Measurements from ENCODE around the gene EMCN. TPM values are rescaled to one million over a fixed set of nuclear protein-coding genes. Genes with fewer than 3 reads are reported as not detected.

Gene EMCN
- total RNA-seq, 2 donors from 2014 or later: 3.4 to 6.6 TPM

DNA sequence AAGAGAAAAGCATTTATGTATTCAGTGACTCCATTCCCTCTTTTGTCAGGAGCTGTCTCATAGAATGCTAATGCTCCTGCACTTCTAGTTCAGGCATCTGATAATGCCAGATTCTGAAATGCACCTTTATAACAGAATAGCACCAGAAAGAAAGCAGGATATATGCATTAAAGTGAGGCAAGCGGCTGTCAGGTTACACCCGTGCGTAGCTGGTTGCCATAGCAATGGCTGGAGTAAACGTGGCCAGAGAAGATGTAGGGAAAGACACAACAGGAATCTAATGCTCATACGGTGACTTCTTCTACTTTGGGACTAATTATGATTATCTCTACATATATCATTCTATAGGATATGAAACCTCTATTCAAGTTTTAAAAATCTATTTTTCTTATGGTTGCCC is 5.9 kb downstream of the EMCN start:
- H3K27me3 ChIP-seq: no peaks in the 10 kb centered on the region
- 65 to 73% methylated on average over 5 of the region's 5 CpGs for WGBS, 2 donors
- ATAC-seq: no peak
- H3K4me1 ChIP-seq: no peaks in the 10 kb centered on the region
- no peak for DNase-seq
- H3K9me3 ChIP-seq: no peaks in the 10 kb centered on the region
- intact Hi-C loops (cut with DNase I): no loop called here
- TF ChIP-seq, protein P1, sequence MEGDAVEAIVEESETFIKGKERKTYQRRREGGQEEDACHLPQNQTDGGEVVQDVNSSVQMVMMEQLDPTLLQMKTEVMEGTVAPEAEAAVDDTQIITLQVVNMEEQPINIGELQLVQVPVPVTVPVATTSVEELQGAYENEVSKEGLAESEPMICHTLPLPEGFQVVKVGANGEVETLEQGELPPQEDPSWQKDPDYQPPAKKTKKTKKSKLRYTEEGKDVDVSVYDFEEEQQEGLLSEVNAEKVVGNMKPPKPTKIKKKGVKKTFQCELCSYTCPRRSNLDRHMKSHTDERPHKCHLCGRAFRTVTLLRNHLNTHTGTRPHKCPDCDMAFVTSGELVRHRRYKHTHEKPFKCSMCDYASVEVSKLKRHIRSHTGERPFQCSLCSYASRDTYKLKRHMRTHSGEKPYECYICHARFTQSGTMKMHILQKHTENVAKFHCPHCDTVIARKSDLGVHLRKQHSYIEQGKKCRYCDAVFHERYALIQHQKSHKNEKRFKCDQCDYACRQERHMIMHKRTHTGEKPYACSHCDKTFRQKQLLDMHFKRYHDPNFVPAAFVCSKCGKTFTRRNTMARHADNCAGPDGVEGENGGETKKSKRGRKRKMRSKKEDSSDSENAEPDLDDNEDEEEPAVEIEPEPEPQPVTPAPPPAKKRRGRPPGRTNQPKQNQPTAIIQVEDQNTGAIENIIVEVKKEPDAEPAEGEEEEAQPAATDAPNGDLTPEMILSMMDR (IDR thresholded peaks at IDR 0.05): no peak
- no peak for TF ChIP-seq POLR2A (IDR thresholded peaks at IDR 0.05)
- no peak overlapping the region for H3K27ac ChIP-seq
- no peaks in the 10 kb centered on the region for H3K36me3 ChIP-seq (replicated peaks in 1 of 2; ENCODE audit: insufficient read depth in 1 of 2, low read depth in 2 of 2)
- no peak overlapping the region for H3K4me3 ChIP-seq

DNA sequence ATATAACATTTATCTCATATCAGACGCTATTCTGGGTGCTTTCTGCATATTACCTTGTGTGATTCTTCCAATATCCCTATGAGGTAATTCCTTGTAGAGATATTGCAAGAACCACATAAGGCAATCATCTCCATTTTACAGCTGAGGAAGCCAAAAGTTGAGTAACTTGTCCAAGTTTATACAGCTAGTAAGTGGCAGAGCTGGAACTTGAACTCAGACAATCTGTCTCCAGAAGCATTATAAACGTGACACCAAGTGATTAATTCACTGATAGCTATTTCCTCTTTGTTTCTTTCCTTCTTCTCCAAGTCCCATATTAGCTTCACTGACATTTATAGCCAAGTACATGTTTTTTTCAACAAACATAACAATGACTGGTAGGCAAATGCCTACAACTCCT is 7.3 kb downstream of the EMCN start:
- ATAC-seq (no peak), DNase-seq (no peak)
- Histone ChIP-seq H3K9me3 (no peaks in the 10 kb centered on the region), H3K27me3 (no peaks in the 10 kb centered on the region), H3K36me3 (replicated peaks in 1 of 2; ENCODE audit: insufficient read depth in 1 of 2, low read depth in 2 of 2) (no peaks in the 10 kb centered on the region), H3K4me3 (no peak overlapping the region), H3K4me1 (no peaks in the 10 kb centered on the region), H3K27ac (no peak overlapping the region)
- intact Hi-C loops (cut with DNase I): no loop called here
- TF ChIP-seq, protein P1 (IDR thresholded peaks at IDR 0.05): no peak
- 46 to 49% methylated on average over 2 of the region's 2 CpGs for WGBS, 2 donors

DNA sequence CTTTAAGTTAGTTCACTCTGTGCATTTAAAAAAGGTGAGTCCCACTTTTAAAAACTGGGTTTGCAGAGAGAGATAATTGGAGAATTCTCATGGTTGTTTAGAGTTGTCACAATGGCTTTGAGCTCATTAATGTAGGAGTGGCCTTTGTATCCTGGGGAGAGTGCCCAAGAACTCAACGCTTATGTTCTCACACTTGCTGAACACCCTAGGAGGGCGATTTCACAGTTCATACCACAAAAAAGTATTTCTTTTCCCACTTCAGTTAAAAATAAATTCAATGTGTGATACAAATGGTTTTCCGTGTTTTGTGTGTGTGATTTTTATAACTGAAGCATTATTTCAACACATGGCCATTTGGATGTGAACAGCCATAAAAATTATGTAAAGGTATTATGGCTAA is 8.4 kb downstream of the EMCN start:
- no peak for DNase-seq
- 83 to 90% methylated on average over 3 of the region's 3 CpGs for WGBS, 2 donors
- no peaks in the 10 kb centered on the region for H3K27me3 ChIP-seq
- intact Hi-C loops (cut with DNase I): no loop called here
- no peaks in the 10 kb centered on the region for H3K4me1 ChIP-seq
- TF ChIP-seq, protein P1 (IDR thresholded peaks at IDR 0.05): no peak
- TF ChIP-seq POLR2A (IDR thresholded peaks at IDR 0.05): no peak
- no peak overlapping the region for H3K27ac ChIP-seq
- ATAC-seq: no peak
- H3K36me3 ChIP-seq (replicated peaks in 1 of 2; ENCODE audit: insufficient read depth in 1 of 2, low read depth in 2 of 2): no peaks in the 10 kb centered on the region
- no peaks in the 10 kb centered on the region for H3K9me3 ChIP-seq
- H3K4me3 ChIP-seq: no peak overlapping the region

DNA sequence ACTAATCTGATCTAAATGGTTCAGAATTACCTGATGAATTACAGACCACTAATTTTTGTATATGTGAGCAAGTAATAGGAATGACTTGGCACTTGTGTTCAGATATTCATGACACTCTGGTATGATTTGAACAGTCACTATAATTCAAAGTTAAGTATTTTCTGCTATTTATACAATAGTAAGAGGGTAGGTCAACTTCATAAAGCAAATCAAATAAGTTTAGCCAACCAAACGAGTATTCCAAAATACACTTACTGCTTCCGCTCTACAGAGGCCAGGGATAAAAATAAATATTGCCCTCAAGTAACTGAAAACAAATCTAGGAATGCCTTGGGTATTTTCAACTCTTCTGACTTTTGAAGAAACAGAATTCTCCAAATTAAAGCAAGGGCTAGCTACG is 9.1 kb downstream of the EMCN start:
- 65 to 70% methylated on average over 3 of the region's 3 CpGs for WGBS, 2 donors
- intact Hi-C loops (cut with DNase I): no loop called here
- no peak for ATAC-seq

More for the DNA sequence above, 9.1 kb downstream of the EMCN start:
- H3K36me3 ChIP-seq (replicated peaks in 1 of 2; ENCODE audit: insufficient read depth in 1 of 2, low read depth in 2 of 2): no peaks in the 10 kb centered on the region
- no peak overlapping the region for H3K27ac ChIP-seq
- no peak overlapping the region for H3K4me3 ChIP-seq
- DNase-seq: no peak
- H3K9me3 ChIP-seq: no peaks in the 10 kb centered on the region
- H3K4me1 ChIP-seq: no peaks in the 10 kb centered on the region
- TF ChIP-seq, protein P1 (IDR thresholded peaks at IDR 0.05): no peak
- TF ChIP-seq POLR2A (IDR thresholded peaks at IDR 0.05): no peak
- no peaks in the 10 kb centered on the region for H3K27me3 ChIP-seq

Measured in body of pancreas (tissue), 4 donors.